ENCODE data around the gene HYAL3. TPM values are rescaled to one million over a fixed set of nuclear protein-coding genes. Genes with fewer than 3 reads are reported as not detected.

HYAL3 gene
- total and polyA plus RNA-seq, 2 of the 13 experiments (the other 11 are each of a cell fraction or from before 2014, with no cell fraction given) = 5.5 to 10.4 TPM

DNA sequence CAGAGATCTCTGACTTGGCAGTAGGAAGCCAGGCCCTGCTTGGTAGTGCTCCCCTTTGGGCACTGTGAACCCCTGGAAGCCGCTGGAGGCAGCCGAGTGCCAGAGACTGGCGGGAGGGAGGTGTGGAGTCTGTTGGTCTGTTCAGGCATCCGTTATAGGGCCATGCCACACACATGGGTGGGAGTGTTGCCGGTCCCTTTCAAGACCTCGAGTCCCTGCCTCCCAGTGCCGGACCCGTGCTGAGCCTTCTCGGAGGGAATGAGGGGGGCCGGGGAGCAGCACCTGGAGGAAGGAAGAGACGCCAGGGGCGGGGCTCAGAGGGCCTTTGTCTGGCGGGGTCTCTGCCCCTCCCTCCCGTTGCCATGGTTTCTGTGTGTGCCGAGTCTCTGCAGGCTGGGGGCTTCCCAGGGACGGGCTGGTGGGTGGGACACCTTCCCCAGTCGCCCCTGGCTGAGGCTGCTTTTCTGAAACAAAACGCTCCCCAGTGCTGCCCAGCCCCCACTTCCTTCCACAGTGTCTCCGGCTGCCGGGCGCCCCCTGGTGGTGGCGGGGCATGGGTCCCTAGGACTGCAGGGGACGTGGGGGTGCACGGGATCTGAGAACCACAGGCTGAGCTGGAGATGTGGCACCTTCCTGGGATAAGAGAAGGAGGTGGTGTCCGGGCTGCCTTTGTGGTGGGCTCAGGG, 53.2 kb downstream of the HYAL3 start (continued):
- TF ChIP-seq, protein P1, sequence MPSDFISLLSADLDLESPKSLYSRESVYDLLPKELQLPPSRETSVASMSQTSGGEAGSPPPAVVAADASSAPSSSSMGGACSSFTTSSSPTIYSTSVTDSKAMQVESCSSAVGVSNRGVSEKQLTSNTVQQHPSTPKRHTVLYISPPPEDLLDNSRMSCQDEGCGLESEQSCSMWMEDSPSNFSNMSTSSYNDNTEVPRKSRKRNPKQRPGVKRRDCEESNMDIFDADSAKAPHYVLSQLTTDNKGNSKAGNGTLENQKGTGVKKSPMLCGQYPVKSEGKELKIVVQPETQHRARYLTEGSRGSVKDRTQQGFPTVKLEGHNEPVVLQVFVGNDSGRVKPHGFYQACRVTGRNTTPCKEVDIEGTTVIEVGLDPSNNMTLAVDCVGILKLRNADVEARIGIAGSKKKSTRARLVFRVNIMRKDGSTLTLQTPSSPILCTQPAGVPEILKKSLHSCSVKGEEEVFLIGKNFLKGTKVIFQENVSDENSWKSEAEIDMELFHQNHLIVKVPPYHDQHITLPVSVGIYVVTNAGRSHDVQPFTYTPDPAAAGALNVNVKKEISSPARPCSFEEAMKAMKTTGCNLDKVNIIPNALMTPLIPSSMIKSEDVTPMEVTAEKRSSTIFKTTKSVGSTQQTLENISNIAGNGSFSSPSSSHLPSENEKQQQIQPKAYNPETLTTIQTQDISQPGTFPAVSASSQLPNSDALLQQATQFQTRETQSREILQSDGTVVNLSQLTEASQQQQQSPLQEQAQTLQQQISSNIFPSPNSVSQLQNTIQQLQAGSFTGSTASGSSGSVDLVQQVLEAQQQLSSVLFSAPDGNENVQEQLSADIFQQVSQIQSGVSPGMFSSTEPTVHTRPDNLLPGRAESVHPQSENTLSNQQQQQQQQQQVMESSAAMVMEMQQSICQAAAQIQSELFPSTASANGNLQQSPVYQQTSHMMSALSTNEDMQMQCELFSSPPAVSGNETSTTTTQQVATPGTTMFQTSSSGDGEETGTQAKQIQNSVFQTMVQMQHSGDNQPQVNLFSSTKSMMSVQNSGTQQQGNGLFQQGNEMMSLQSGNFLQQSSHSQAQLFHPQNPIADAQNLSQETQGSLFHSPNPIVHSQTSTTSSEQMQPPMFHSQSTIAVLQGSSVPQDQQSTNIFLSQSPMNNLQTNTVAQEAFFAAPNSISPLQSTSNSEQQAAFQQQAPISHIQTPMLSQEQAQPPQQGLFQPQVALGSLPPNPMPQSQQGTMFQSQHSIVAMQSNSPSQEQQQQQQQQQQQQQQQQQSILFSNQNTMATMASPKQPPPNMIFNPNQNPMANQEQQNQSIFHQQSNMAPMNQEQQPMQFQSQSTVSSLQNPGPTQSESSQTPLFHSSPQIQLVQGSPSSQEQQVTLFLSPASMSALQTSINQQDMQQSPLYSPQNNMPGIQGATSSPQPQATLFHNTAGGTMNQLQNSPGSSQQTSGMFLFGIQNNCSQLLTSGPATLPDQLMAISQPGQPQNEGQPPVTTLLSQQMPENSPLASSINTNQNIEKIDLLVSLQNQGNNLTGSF (CRISPR knock-in tag; IDR thresholded peaks at IDR 0.05) = no peak
- no peak for TF ChIP-seq JUN (CRISPR knock-in tag; IDR thresholded peaks at IDR 0.05)
- peak; percentile 91 for TF ChIP-seq RAD21 (CRISPR knock-in tag; IDR thresholded peaks at IDR 0.05)
- no peak for TF ChIP-seq KAT2B (IDR thresholded peaks at IDR 0.05; ENCODE audit: borderline replicate concordance, low read depth, low read length)
- peak; percentile 91 for TF ChIP-seq PRPF4 (IDR thresholded peaks at IDR 0.05; ENCODE audit: low read depth, low read length, poor library complexity, severe bottlenecking)
- TF ChIP-seq KLF12 (CRISPR knock-in tag; IDR thresholded peaks at IDR 0.05; ENCODE audit: borderline replicate concordance) = 0 out of 2 replicates have a peak, but pooled peaks have one; percentile 16
- TF ChIP-seq, protein P2, sequence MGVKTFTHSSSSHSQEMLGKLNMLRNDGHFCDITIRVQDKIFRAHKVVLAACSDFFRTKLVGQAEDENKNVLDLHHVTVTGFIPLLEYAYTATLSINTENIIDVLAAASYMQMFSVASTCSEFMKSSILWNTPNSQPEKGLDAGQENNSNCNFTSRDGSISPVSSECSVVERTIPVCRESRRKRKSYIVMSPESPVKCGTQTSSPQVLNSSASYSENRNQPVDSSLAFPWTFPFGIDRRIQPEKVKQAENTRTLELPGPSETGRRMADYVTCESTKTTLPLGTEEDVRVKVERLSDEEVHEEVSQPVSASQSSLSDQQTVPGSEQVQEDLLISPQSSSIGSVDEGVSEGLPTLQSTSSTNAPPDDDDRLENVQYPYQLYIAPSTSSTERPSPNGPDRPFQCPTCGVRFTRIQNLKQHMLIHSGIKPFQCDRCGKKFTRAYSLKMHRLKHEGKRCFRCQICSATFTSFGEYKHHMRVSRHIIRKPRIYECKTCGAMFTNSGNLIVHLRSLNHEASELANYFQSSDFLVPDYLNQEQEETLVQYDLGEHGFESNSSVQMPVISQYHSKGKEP (CRISPR knock-in tag; IDR thresholded peaks at IDR 0.05) = peak; percentile 39; the same call in 1 of the 2 replicates
- TF ChIP-seq CBFB (CRISPR knock-in tag; IDR thresholded peaks at IDR 0.05) = no peak
- TF ChIP-seq RARG (CRISPR knock-in tag; IDR thresholded peaks at IDR 0.05; ENCODE audit: low read depth) = no peak
- TF ChIP-seq, protein P3, sequence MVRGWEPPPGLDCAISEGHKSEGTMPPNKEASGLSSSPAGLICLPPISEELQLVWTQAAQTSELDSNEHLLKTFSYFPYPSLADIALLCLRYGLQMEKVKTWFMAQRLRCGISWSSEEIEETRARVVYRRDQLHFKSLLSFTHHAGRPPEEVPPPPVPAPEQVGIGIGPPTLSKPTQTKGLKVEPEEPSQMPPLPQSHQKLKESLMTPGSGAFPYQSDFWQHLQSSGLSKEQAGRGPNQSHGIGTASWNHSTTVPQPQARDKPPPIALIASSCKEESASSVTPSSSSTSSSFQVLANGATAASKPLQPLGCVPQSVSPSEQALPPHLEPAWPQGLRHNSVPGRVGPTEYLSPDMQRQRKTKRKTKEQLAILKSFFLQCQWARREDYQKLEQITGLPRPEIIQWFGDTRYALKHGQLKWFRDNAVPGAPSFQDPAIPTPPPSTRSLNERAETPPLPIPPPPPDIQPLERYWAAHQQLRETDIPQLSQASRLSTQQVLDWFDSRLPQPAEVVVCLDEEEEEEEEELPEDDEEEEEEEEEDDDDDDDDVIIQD (CRISPR knock-in tag; IDR thresholded peaks at IDR 0.05; ENCODE audit: low read depth) = no peak
- TF ChIP-seq SYNCRIP (IDR thresholded peaks at IDR 0.05; ENCODE audit: insufficient read depth, low read depth, low read length) = no peak
- TF ChIP-seq, protein P4, sequence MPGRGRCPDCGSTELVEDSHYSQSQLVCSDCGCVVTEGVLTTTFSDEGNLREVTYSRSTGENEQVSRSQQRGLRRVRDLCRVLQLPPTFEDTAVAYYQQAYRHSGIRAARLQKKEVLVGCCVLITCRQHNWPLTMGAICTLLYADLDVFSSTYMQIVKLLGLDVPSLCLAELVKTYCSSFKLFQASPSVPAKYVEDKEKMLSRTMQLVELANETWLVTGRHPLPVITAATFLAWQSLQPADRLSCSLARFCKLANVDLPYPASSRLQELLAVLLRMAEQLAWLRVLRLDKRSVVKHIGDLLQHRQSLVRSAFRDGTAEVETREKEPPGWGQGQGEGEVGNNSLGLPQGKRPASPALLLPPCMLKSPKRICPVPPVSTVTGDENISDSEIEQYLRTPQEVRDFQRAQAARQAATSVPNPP (CRISPR knock-in tag; IDR thresholded peaks at IDR 0.05) = no peak
- no peak for TF ChIP-seq ZNF431 (CRISPR knock-in tag; IDR thresholded peaks at IDR 0.05; ENCODE audit: borderline replicate concordance, low read depth)
- TF ChIP-seq ZNF501 (CRISPR knock-in tag; IDR thresholded peaks at IDR 0.05) = peak; percentile 78; the same call in 1 of the 2 replicates
- TF ChIP-seq PHF8 (CRISPR knock-in tag; IDR thresholded peaks at IDR 0.05) = no peak
- TF ChIP-seq FOSL1 (CRISPR knock-in tag; IDR thresholded peaks at IDR 0.05; ENCODE audit: borderline replicate concordance) = no peak
- TF ChIP-seq NFATC3 (CRISPR knock-in tag; IDR thresholded peaks at IDR 0.05) = no peak
- TF ChIP-seq ZNF20 (CRISPR knock-in tag; IDR thresholded peaks at IDR 0.05) = no peak
- no peak for TF ChIP-seq ZNF768 (CRISPR knock-in tag; IDR thresholded peaks at IDR 0.05)
- no peak for TF ChIP-seq ZNF460 (CRISPR knock-in tag; IDR thresholded peaks at IDR 0.05; ENCODE audit: borderline replicate concordance)
- TF ChIP-seq ZFY (CRISPR knock-in tag; IDR thresholded peaks at IDR 0.05) = 0 out of 2 replicates have a peak, but pooled peaks have one; percentile 16
- TF ChIP-seq NFE2L2 (IDR thresholded peaks at IDR 0.05; ENCODE audit: low read length) = no peak
